ENCODE measurements around the gene RAB38. TPM values are rescaled to one million over a fixed set of nuclear protein-coding genes. Genes with fewer than 3 reads are reported as not detected.

Gene RAB38
- total RNA-seq, 2 donors from 2014 or later: 1.8 to 7.6 TPM

- H3K4me1 ChIP-seq (replicated peaks): no peaks in the 10 kb centered on the region
- 94% methylated on average over 3 of the region's 3 CpGs for WGBS
- no peak for DNase-seq (ENCODE audit: low spot score)
- H3K27ac ChIP-seq: no peak overlapping the region
- intact Hi-C loops (cut with DNase I): no loop called here
- H3K4me3 ChIP-seq: no peak overlapping the region
- no peak for TF ChIP-seq CTCF (IDR thresholded peaks at IDR 0.05)
- H3K36me3 ChIP-seq: no peaks in the 10 kb centered on the region
- H3K27me3 ChIP-seq (replicated peaks; ENCODE audit: insufficient read depth): no peaks in the 10 kb centered on the region
- no peaks in the 10 kb centered on the region for H3K9me3 ChIP-seq
Observed at GRCh38 chr11:88204353-88204752, 29.1 kb upstream of the RAB38 start.

GRCh38 chr11:88203604-88204003 is 28.4 kb upstream of the RAB38 start:
- Histone ChIP-seq H3K4me3 (no peak overlapping the region), H3K36me3 (no peaks in the 10 kb centered on the region), H3K27ac (no peak overlapping the region), H3K4me1 (replicated peaks) (no peaks in the 10 kb centered on the region), H3K9me3 (no peaks in the 10 kb centered on the region), H3K27me3 (replicated peaks; ENCODE audit: insufficient read depth) (no peaks in the 10 kb centered on the region)
- TF ChIP-seq POLR2AphosphoS5 (IDR thresholded peaks at IDR 0.05) (no peak), CTCF (IDR thresholded peaks at IDR 0.05) (no peak), POLR2A (IDR thresholded peaks at IDR 0.05) (no peak)
- intact Hi-C loops (cut with DNase I): no loop called here
- DNase-seq (ENCODE audit: low spot score): no peak
- WGBS: 100% methylated on average over 2 of the region's 2 CpGs

- DNase-seq (ENCODE audit: low spot score): no peak
- Histone ChIP-seq H3K4me1 (replicated peaks) (no peaks in the 10 kb centered on the region), H3K36me3 (no peaks in the 10 kb centered on the region), H3K27ac (no peak overlapping the region), H3K27me3 (replicated peaks; ENCODE audit: insufficient read depth) (no peaks in the 10 kb centered on the region), H3K4me3 (no peak overlapping the region), H3K9me3 (no peaks in the 10 kb centered on the region)
- intact Hi-C loops (cut with DNase I): no loop called here
- WGBS: 77% methylated on average over 1 of the region's 1 CpG
- TF ChIP-seq CTCF (IDR thresholded peaks at IDR 0.05) (no peak), POLR2A (IDR thresholded peaks at IDR 0.05) (no peak), POLR2AphosphoS5 (IDR thresholded peaks at IDR 0.05) (no peak)
Observed at GRCh38 chr11:88202498-88202897, 27.3 kb upstream of the RAB38 start.

- intact Hi-C loops (cut with DNase I): no loop called here
- no peaks in the 10 kb centered on the region for H3K4me1 ChIP-seq (replicated peaks)
- DNase-seq (ENCODE audit: low spot score): no peak
- no peak overlapping the region for H3K27ac ChIP-seq
- H3K36me3 ChIP-seq: no peaks in the 10 kb centered on the region
- TF ChIP-seq POLR2A (IDR thresholded peaks at IDR 0.05) (no peak), POLR2AphosphoS5 (IDR thresholded peaks at IDR 0.05) (no peak), CTCF (IDR thresholded peaks at IDR 0.05) (no peak)
- no peak overlapping the region for H3K4me3 ChIP-seq
- H3K9me3 ChIP-seq: no peaks in the 10 kb centered on the region
- H3K27me3 ChIP-seq (replicated peaks; ENCODE audit: insufficient read depth): no peaks in the 10 kb centered on the region
Observed at GRCh38 chr11:88196393-88196792, 21.1 kb upstream of the RAB38 start.

- Histone ChIP-seq H3K27ac (no peak overlapping the region), H3K27me3 (replicated peaks; ENCODE audit: insufficient read depth) (no peaks in the 10 kb centered on the region), H3K9me3 (no peaks in the 10 kb centered on the region), H3K4me1 (replicated peaks) (no peaks in the 10 kb centered on the region), H3K4me3 (no peak overlapping the region), H3K36me3 (no peaks in the 10 kb centered on the region)
- TF ChIP-seq POLR2AphosphoS5 (IDR thresholded peaks at IDR 0.05) (no peak), CTCF (IDR thresholded peaks at IDR 0.05) (no peak), POLR2A (IDR thresholded peaks at IDR 0.05) (no peak)
- DNase-seq (ENCODE audit: low spot score): no peak
- intact Hi-C loops (cut with DNase I): no loop called here
Observed at GRCh38 chr11:88195908-88196307, 20.7 kb upstream of the RAB38 start.
